Medulla oblongata (tissue), 1 donor: ENCODE data around the gene BPNT1.

Source experiments
- DNase-seq: peaks from one replicate; pipeline ENCODE4 v3.0.0-alpha.2; 2015; ENCODE audit errors: extremely low spot score

Gene BPNT1

GRCh38 chr1:220011620-220012019 is 78.0 kb downstream of the BPNT1 start:
- DNase-seq, result no peak
